Testis (tissue), 3 donors: ENCODE results near the gene ESRRB. TPM values are rescaled to one million over a fixed set of nuclear protein-coding genes. Genes with fewer than 3 reads are reported as not detected.

Source experiments
- DNase-seq: peaks from one replicate; pipeline ENCODE4 v3.0.0-alpha.2; 2019
- H3K27ac ChIP-seq, 2 donors: fragments of 200-600 bp; sonication (generic); one replicate each; pipeline ENCODE4 v1.5.1; 2019
- H3K27me3 ChIP-seq: fragments of 200-600 bp; sonication (generic); one replicate; pipeline ENCODE4 v1.5.1; 2019
- H3K36me3 ChIP-seq: fragments of 200-600 bp; sonication (generic); one replicate; pipeline ENCODE4 v1.5.1; 2017; ENCODE audit warnings: low read depth; ENCODE audit errors: missing control alignments
- H3K4me1 ChIP-seq: fragments of 200-600 bp; sonication (generic); one replicate; pipeline ENCODE4 v1.5.1; 2019
- H3K4me3 ChIP-seq, 2 donors: fragments of 200-600 bp; sonication (generic); one replicate each; pipeline ENCODE4 v1.5.1; 2017 to 2019
- H3K9me3 ChIP-seq: fragments of 200-600 bp; sonication (generic); one replicate; pipeline ENCODE4 v1.5.1; 2017
- CTCF ChIP-seq, 3 experiments: fragments of 450-650 bp in 2 of 3; fragments of 200-600 bp in 1 of 3; sonication (generic) in 1 of 3; IDR thresholded peaks; one replicate each; pipeline ENCODE4 v1.5.1; 2016 to 2019; ENCODE audit warnings: antibody characterized with exemption in 3 of 3, mild to moderate bottlenecking in 2 of 3, moderate library complexity in 1 of 3
- POLR2A ChIP-seq: fragments of 450-650 bp; IDR thresholded peaks from one replicate; pipeline ENCODE4 v1.6.1; 2017; ENCODE audit warnings: antibody characterized with exemption, mild to moderate bottlenecking, moderate library complexity
- WGBS, 2 donors: methylation state at CpG; one replicate each; pipeline ENCODE4 v1.1.5; 2018; 5-methylcytosine and 5-hydroxymethylcytosine counted together
- intact Hi-C: fragments of 100-400 bp; cut with DNase I; formaldehyde crosslinking; loops from one replicate; pipeline ENCODE4 v1.15.1; 2023; ENCODE audit warnings: low total_unique reads
- polyA plus RNA-seq: library from polyadenylated mRNA; stranded (reverse); fragments of 350-450 nt; fragmentation: Illumina TruSeq; extraction: RNeasy Lipid Tissue Mini Kit (QIAGEN cat#74804); gene quantifications from one replicate; pipeline ENCODE4 v1.2.3, GENCODE V29; 2014; ENCODE audit warnings: low read depth, low replicate concordance; ENCODE audit not compliant: insufficient read depth
- total RNA-seq, 2 donors: library from RNA; depleted of rRNA; stranded (reverse); fragments of >200 nt; gene quantifications; one replicate each; pipeline ENCODE4 v1.2.3, GENCODE V29; 2016

Gene ESRRB
- total and polyA plus RNA-seq, 3 donors from 2014 or later = 2.5 to 3.3 (median 2.8) TPM

- Histone ChIP-seq H3K4me3 (no peak overlapping the region), H3K4me1 (peaks cover 9% of the 10 kb centered on the region), H3K27me3 (no peaks in the 10 kb centered on the region), H3K27ac (no peak overlapping the region), H3K36me3 (no peaks in the 10 kb centered on the region), H3K9me3 (no peaks in the 10 kb centered on the region)
- TF ChIP-seq POLR2A (no peak), CTCF (IDR thresholded peaks at IDR 0.05) (no peak)
- intact Hi-C loops = no loop called here
- DNase-seq = no peak
- 20 to 25% methylated on average over 5 to 12 of the region's 12 CpGs for WGBS, 2 donors
Observed at GRCh38 chr14:76329951-76330350, 46.0 kb upstream of the ESRRB start.

- H3K9me3 ChIP-seq = no peaks in the 10 kb centered on the region
- WGBS, 2 donors = 58 to 61% methylated on average over 16 to 17 of the region's 17 CpGs
- no peaks in the 10 kb centered on the region for H3K27me3 ChIP-seq
- H3K36me3 ChIP-seq = no peaks in the 10 kb centered on the region
- H3K27ac ChIP-seq = no peak overlapping the region
- intact Hi-C loops = no loop called here
- peaks cover 9% of the 10 kb centered on the region for H3K4me1 ChIP-seq
- TF ChIP-seq POLR2A = no peak
- TF ChIP-seq CTCF (IDR thresholded peaks at IDR 0.05) = no peak
- H3K4me3 ChIP-seq = no peak overlapping the region
- no peak for DNase-seq
Observed at GRCh38 chr14:76330411-76331327, 45.3 kb upstream of the ESRRB start.

GRCh38 chr14:76331328-76332011 is 44.5 kb upstream of the ESRRB start:
- H3K4me1 ChIP-seq = peaks cover 9% of the 10 kb centered on the region
- H3K36me3 ChIP-seq = no peaks in the 10 kb centered on the region
- TF ChIP-seq CTCF (IDR thresholded peaks at IDR 0.05) (no peak), POLR2A (no peak)
- no peak overlapping the region for H3K27ac ChIP-seq
- WGBS, 2 donors = 84 to 85% methylated on average over 10 of the region's 10 CpGs
- intact Hi-C loops = no loop called here
- H3K9me3 ChIP-seq = no peaks in the 10 kb centered on the region
- no peak overlapping the region for H3K4me3 ChIP-seq
- no peaks in the 10 kb centered on the region for H3K27me3 ChIP-seq
- no peak for DNase-seq

- Histone ChIP-seq H3K27ac (no peak overlapping the region), H3K4me1 (peaks cover 9% of the 10 kb centered on the region), H3K9me3 (no peaks in the 10 kb centered on the region), H3K4me3 (no peak overlapping the region), H3K36me3 (no peaks in the 10 kb centered on the region), H3K27me3 (no peaks in the 10 kb centered on the region)
- intact Hi-C loops = no loop called here
- TF ChIP-seq CTCF (IDR thresholded peaks at IDR 0.05) (no peak), POLR2A (no peak)
- 87 to 92% methylated on average over 6 of the region's 6 CpGs for WGBS, 2 donors
- DNase-seq = no peak
Observed at GRCh38 chr14:76333664-76334063, 42.3 kb upstream of the ESRRB start.
